NCI-H187 treated with DMSO at 0.1 percent for 48 hours (cell line): Measurements from ENCODE around the gene TWF2.
"Not testable (repeated sequence)": the region's sequence is repeated elsewhere in the genome, so short reads cannot be mapped to it uniquely, and the experiment has no call there.

Source experiments
- DNase-seq: peaks from one replicate; lab custom pipeline; 2025; lab: John Stamatoyannopoulos, UW

The TWF2 gene

DNA sequence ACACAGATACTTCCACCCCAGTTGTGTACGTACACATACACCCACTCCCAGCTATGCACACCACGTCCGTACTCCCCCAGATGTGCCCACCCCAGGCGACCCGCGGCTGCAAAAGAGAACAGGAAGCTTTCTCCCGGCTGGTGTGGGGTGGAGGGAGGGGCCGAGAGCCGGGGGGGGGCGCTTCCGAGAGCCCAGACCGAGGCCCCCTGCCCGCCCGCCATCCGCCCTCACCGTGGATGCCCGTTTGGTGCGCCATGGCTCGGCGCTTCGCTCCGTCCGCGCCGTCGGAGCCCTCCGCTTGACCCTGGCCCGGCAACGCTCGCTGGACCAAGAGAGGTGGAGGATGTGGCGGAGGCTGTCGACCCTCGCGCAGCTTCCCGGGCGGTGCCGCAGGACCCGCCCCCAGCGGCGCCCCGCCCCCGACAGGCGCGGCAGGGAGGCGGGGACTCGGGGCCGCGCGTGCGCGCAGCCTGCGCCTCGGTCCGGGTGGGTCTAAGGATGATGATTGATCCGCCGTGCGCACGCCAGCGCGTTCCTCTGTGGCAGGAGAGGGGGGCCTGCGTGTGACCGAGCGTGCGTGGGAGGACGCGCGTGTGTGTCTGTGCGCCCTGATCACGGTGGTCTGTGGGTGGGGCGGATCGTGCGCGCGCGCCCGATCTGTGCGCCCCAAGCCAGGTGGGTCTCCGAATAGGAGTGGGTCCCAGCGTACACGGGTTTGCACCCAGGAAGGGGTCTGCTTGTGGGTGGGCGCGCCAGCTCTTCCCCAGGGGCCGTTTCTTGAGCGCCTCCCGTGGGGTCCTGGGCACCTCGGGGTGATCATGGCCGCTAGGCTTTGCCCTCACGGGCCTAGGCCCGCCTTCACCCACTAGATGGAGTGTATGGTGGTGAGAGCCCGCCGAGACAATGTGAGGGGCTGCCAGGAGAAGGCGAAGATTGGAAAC, at the start of gene TWF2:
Gene TWF2 (minus strand): TSS at position 398 of the 941 bp plus-strand sequence. CDS start 142 bp downstream, at position 256.
- DNase-seq = no peak

DNA sequence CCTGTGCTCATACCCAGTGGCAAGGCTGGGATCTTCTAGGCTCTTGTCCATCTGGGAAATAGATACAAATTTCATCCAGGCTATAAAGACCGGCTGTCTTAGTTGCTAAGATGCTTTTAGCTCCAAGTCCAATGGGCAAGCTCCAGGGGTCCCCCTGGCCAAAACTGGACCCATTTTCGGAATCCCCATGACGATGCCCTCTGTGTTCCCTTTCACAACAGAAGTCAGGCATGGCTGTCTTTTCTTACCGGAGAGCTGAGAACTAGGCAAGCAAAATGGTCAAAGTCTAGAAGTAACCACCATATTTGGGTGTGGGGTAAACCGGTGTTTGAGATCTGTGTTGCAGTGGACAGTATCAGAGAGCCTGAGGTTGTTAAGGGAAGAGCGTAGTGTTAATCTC, 49.7 kb upstream of the TWF2 start:
- no peak for DNase-seq

DNA sequence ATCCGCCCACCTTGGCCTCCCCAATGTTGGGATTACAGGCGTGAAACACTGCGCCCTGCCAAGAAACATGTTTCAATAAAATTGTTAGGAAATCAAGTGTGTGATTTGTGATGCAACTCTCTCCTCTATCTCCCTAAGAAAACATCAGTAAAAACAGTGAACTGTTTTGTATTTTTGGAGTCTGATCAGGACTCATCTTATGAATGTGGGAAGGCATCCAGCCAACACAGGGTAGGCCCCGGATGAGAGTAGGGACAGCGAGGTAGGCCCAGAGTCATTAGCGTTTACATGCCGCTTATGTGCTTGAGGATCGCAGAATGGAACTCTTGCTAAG, 47.8 kb upstream of the TWF2 start:
- no peak for DNase-seq

DNA sequence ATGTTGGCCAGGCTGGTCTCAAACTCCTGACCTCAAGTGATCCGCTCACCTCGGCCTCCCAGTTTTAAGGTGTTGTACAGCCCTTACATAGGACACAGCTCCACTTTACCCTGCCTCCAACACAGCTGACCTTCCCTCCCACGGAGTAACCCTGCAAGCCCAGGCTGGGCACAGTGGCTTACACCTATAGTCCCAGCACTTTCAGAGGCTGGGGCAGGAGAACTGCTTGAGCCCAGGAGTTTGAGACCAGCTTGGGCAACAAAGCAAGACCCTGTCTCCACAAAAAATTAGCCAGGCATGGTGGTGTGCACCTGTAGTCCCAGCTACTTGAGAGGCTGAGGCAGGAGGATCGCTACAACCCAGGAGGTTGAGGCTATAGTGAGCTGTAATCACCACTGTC, 45.1 kb upstream of the TWF2 start:
- not testable (repeated sequence) for DNase-seq

DNA sequence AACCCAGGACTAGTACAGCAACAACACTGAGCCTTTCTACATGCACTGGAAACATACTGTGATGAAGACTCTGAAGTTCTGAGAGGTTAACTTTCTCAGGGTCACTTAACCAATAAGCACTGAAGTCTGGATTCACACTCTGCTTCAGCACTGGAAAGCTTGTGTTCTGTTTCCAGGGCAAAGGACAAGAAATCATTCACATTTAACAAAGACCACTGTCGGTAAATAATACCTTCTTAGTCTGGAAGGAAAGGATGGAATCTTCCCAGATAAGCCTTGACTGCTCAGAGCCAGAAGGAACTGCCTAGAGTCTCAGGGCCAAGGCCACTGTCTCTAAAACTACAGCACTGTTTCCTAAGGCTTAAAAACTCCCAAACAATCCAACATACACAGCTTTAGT, 44.3 kb upstream of the TWF2 start:
- DNase-seq = no peak

DNA sequence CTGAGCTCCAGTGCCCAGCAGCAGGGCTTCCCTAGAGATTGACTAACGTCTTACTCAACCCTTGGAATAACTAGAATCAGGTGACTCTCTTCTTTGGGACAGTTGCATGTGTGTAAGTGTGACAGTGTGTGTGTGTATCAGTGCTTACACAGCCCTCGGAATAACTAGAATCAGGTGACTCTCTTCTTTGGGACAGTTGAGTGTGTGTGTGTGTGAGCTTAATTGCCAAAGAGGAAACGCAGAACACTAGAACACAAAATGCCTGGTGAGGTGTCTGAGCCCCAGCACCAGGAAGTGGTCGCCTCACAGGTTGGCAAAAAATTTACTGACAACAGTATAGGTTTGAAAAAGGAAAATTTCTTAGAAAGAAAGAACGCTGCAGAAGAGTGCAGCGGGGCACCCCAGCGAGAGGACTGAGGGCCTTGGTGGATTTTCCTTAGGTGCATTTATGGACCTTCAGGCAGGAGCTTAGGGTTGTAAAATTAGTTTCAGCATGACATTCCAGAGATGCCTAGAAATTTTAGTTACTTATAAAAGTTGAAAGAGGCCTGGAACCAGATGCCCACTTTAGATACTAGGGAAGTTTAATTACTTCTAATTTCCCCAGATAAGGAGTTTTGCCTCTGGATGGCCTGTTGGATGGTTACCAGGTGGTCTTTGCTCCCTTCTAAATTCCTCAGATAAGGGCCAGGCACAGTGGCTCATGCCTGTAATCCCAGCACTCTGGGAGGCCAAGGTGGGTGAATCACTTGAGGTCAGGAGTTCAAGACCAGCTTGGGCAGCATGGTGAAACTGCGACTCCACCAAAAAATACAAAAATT, 43.2 kb upstream of the TWF2 start:
- DNase-seq = no peak

DNA sequence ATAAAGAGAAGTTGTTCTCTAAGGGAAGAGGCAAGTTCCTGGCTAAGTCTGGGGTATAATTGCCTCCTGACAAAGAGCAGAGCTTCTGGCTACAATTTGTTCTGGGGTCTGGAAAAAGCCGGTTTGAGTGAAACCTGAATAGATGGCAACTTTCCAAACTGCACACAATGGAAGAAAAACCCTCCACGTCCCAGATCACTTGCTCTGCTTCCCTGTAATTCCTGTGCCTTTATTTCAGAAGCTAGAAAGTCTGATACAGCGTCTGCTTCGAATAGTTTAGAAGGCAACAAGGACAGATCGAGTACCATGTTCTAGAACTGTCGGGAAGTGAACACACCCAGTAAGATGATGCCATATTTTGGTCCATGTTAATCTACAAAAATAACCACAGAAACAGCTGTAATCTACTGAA, 41.1 kb upstream of the TWF2 start:
- DNase-seq = no peak

DNA sequence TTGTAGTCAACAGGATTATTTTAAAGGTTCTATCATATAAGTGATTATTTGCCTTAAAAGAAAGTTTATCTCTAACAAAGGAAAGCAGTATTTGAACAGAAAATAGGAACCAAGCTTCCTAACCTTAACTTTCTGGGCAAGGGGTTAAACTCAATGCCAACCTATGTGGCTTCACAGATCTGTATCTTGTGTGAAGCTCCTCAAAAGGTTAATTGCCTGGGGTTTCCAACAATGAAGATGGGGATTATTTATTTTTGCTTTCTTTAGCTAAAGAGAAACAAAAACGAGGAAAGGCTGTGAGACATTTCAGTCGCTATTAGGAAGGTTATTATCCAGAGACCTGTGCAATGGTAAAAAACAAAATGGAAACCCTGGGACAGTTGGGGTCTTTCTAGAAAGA, 40.6 kb upstream of the TWF2 start:
- no peak for DNase-seq

DNA sequence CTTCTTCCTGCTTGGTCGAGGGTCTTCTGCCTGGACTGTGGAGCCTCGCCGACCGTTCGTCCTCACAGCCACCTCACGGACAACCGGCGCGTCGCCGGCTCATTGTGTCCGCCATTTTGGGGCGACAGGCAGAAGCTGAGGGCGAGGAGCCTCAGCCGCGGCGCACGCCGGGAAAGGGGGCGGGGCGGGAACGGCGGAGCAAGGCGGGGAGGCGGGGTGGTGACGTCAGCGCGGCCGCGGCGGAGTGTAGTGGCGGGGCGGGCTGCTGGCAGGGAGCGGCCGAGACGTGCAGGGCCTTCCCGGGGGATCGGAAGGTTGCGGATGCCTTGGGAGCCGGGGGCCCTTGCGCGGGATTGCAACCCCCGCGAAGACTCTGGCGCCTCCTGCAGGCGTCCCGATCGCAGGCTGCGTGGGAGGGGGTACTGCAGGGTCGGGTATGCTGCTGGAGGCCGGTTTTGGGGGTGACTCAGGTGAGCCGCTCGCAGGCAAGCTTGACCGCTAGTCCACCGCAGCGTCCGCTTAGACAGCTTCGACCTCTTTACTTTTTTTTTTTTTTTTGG, 39.6 kb upstream of the TWF2 start, which contains the start of gene WDR82:
Gene WDR82 (minus strand): TSS at position 140 of the 560 bp plus-strand sequence. CDS start 288 bp downstream, outside the sequence.
- peak; percentile 45 for DNase-seq

DNA sequence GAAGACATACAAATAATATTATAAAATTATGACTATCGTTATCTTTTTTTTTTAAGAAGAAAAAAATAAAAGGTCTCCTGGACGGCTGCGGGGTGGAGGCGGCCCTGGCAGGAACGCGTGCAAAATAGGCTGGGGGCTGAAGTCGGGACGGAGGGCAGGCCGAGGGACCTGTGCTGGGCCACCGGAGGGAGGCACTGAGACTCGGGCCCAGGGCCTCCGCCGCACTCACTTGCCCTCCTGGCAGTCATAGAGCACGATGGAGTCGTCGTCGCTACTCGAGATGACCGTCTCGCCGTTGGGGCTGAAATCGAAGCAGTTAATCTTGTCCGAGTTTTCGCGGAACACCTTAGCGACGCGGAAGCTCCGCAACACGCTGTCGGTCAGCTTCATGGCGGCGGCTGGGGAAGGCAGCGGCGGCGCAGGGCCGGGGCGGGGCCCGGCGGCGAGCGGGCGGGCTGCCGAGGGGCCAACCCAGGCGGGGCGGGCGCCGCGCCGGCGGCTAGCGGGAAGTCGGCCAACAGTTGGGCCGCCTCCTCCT, 39.1 kb upstream of the TWF2 start:
- no peak for DNase-seq

DNA sequence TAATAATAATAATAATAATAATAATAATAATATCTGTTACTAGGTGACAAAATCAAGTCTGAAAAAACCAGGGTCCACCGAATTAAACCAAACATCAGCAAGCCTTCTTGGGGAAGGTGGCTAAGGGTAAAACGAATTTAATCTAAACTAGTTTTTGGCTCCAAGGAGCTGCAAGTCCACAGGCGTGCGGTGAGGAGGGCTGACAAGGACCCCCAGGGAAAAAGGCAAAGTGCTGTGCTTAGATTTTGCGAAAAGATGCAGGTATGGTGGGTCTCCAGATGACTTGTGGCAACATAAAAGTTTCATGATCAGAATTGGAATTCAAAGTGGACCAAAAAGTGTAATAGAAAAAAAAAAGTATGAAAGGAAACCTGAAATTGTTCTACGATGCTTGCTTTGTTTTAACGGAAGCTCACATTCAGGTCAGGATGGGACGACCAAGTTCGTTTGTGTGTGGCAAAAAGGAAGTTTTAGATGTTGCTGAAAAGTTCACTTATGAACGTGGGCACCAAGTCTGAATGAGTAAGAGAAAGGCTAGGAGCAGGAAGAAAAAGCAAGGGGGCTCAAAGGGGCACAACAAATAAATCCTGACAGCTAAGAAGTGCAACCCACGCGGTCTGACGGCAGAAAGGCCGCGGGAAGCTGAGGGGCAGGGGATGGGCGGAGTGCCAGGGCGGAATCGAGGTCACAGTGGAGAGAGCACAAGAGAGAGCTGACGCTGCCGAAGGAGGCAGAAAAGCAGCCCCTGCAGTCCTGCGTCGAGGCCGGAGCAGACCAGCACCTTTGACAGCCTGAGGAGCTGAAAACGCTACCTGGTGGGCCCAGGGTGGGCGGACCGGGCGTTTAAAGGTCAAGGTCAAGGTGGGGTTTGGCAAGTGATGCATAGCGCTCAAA, 38.4 kb upstream of the TWF2 start:
- no peak for DNase-seq

DNA sequence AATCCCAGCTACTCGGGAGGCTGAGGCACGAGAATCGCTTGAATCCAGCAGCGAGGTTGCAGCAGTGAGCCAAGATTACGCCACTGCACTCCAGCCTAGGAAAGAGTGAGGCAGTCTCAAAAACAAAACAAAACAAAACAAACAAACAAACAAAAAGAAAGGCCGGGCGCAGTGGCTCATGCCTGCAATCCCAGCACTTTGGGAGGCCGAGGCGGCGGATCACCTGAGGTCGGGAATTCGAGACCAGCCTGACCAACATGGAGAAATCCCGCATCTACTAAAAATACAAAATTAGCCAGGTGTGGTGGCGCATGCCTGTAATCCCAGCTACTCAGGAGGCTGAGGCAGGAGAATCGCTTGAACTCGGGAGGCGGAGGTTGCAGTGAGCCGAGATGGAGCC, 35.8 kb upstream of the TWF2 start:
- not testable (repeated sequence) for DNase-seq

DNA sequence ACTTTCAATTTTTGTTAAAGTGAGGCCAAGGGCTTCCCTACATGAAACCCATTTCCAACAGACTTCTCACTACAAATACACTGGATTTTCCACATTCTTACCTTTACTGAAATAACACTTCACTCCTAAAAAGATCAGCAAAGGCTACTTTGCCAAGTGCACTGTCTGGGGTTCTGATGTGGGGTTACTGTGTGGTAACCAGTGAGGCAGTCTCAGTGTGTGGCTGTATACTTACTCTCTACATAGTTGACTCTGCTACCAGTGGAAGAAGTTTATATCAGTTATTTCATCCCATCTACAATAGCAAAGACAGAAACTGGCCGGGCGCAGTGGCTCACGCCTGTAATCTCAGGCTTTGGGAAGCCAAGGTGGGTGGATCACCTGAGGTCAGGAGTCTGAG, 33.9 kb upstream of the TWF2 start:
- no peak for DNase-seq

DNA sequence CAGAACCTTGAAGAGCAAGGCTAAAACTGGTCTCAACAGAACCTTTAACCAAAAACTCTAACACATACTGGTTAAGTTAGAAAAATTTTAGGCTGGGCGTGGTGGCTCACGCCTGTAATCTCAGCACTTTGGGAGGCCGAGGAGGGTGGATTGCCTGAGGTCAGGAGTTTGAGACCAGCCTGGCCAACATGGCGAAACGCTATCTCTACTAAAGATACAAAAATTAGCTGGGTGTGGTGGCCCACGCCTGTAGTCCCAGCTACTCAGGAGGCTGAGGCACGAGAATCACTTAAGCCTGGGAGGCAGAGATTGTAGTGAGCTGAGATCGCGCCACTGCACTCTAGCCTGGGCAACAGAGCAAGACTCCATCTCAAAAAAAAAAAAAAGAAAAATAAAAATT, 33.2 kb upstream of the TWF2 start:
- not testable (repeated sequence) for DNase-seq

DNA sequence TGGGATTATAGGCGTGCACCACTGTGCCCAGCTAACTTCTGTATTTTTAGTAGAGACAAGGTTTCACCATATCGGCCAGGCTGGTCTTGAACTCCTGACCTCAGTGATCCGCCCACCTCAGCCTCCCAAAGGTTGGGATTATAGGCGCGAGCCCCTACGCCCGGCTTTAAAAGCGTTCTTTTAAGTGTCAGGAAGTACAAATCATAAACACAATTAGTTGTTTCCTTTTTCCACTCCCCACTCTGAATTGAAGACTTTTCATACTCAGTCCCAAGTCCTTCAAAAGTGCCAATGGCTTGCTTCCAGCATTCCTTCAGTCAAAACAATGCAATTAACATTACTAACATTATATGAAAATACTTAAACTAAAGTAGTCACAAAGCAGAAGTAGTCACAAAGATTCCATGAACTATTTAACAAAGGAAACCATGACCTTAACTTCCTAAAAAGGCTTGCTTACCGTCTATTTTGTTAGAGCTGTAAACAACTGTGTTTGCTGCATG, 31.3 kb upstream of the TWF2 start:
- DNase-seq = no peak

DNA sequence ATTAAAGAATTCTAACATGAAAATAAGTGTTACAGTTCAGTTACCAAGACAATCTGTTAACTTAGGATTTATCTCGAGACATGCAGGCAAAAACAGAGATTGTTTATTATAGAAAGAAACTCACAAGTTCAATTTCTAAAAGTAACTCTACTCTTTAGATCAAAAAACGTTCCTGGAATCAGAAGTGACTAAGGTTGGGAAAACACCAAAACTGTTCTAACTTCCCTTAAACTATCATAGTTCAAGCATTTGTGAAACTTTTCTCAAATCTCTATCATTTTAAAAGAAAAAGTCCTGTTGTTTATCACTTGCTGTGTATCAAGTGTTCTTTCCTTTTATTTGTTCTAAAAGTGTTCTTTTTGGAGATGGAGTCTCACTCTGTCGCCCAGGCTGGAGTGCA, 30.8 kb upstream of the TWF2 start:
- no peak for DNase-seq

DNA sequence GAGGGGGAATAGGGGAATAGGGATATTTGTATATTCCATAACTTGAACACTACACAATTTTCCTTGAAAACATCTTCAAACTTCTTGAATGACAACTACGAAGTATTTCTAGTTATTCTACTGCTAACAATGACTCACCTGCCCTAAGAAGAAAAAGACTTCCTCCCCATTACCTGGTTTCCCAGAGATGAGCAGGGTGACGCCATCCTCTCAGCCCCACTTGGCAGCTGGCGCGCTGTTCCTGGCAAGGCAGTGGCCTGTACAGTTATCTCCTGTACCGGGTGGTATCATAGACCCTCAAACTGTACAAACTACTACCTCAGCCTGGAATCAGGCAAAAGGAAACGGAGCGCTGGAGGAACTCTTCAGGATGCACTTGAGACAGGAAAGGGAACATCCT, 29.1 kb upstream of the TWF2 start:
- DNase-seq = no peak

DNA sequence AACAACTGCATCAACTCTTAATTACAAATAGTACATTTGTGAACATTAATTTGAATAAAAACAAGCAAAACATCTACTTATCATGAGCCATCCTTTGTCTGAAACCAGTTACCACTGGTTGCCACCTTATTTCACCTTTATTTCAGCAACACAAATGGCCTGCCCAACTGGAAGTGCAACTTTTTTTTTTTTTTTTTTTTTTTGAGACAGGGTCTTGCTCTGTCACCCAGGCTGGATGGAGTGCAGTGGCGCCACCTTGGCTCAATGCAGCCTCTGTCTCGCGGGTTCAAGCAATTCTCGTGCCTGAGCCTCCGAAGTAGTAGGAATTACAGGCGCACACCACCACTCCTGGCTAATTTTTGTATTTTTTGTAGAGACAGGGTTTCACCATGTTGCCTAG, 26.4 kb upstream of the TWF2 start:
- no peak for DNase-seq

DNA sequence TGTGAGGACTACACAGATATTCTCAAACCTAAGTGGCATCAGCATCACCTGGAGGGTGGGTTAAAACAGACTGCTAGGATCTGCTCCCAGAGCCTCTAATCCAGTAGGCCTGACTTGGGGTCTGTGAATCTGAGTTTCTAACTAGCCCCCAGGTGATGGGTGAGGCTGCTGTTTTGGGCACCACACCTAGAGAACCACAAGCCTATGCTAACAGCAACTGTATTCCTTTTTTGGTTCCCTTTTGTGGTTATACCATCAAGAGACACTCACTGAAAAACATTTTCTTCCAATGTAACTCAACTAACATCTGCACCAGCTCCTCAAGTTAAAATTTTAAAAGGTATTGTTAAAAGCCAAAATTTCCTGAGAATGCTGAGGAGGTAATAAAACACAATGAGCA, 23.5 kb upstream of the TWF2 start:
- no peak for DNase-seq

DNA sequence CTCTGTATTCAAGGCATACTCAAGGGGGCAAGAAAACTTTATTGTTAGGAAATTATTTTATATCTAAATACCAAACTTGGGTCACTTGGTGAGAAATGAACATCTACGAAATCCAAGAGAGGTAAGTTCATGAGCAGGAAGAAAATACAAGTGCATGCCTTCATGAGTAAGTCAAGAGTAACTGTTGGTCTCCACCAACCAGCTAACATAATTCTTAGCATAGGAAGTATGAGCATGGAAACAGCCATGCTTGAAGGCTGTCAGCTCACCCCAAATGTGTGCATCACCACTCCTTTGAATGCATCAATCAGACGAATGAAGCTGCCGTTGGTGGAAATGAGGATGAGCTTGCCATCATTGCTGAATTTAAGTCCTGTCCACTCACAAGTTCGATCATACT, 20.5 kb upstream of the TWF2 start:
- DNase-seq = no peak

DNA sequence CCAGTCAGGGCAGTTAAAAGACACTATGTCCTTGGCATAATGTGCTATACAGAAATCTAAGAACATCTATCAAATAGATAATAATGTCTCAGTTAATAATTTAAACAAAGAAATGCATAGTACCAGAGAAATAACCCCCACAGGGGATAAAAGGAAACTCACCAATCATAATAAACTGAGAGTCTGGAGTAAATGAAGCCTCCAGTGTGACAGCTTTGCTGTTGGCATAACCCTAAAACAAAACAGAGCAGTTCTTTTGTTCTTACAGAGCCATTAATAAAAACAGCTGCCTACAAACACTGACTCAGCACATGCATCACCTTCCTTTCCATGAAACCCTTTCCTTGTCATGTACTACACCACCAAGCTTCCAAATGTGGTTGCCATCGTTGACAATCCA, 20.1 kb upstream of the TWF2 start:
- DNase-seq = no peak
